Left ventricle myocardium inferior (tissue), 1 donor: ENCODE results near the gene IGIP. TPM values are rescaled to one million over a fixed set of nuclear protein-coding genes. Genes with fewer than 3 reads are reported as not detected.

Source experiments
- DNase-seq: peaks from one replicate; pipeline ENCODE4 v3.0.0-alpha.2; 2020
- H3K27ac ChIP-seq: fragments of 200-600 bp; replicated peaks from 2 replicates; pipeline ENCODE4 v1.8.0; 2021
- H3K27me3 ChIP-seq: fragments of 200-600 bp; 2 replicates; pipeline ENCODE4 v1.8.0; 2021; ENCODE audit warnings: low read depth
- H3K36me3 ChIP-seq: fragments of 200-600 bp; 2 replicates; pipeline ENCODE4 v1.8.0; 2021
- H3K4me1 ChIP-seq: fragments of 200-600 bp; 2 replicates; pipeline ENCODE4 v1.8.0; 2021
- H3K4me3 ChIP-seq: fragments of 200-600 bp; 2 replicates; pipeline ENCODE4 v1.8.0; 2021; ENCODE audit warnings: mild to moderate bottlenecking, moderate library complexity
- H3K9me3 ChIP-seq: fragments of 200-600 bp; replicated peaks from 2 replicates; pipeline ENCODE4 v1.8.0; 2021
- CTCF ChIP-seq: fragments of 200-600 bp; IDR thresholded peaks from 2 replicates; pipeline ENCODE4 v1.8.0; 2021; ENCODE audit warnings: antibody characterized with exemption, mild to moderate bottlenecking, borderline replicate concordance
- intact Hi-C: fragments of 100-400 bp; cut with micrococcal nuclease; formaldehyde crosslinking; loops from one replicate; pipeline ENCODE4 v1.11.0; 2022
- total RNA-seq: library from RNA; stranded (reverse); fragmentation: NEBNext Ultra II Directional; extraction: Animal tissue kit (Norgen Biotek cat#: 25700); gene quantifications from one replicate; pipeline ENCODE4 v1.2.1, GENCODE V29; 2021
- donor health status: DM: no; HTN: yes; CAD: no; lungs with severe emphysema.

Gene IGIP
- total RNA-seq, 1 donor from 2014 or later, result 12.0 TPM

- Histone ChIP-seq H3K4me1 (peaks cover 17% of the 10 kb centered on the region), H3K36me3 (no peaks in the 10 kb centered on the region), H3K27me3 (no peaks in the 10 kb centered on the region), H3K4me3 (no peak overlapping the region), H3K9me3 (no peaks in the 10 kb centered on the region), H3K27ac (no peak overlapping the region)
- peak; percentile 48 for TF ChIP-seq CTCF
- DNase-seq, result no peak
- intact Hi-C loops, result no loop called here
Measured at GRCh38 chr5:140169410-140169809, 43.7 kb downstream of the IGIP start.

GRCh38 chr5:140172483-140172882, 46.7 kb downstream of the IGIP start:
- Histone ChIP-seq H3K4me3 (no peak overlapping the region), H3K27ac (no peak overlapping the region), H3K9me3 (no peaks in the 10 kb centered on the region), H3K27me3 (no peaks in the 10 kb centered on the region), H3K4me1 (peaks cover 33% of the 10 kb centered on the region), H3K36me3 (no peaks in the 10 kb centered on the region)
- intact Hi-C loops, result loop anchor here (10.0 kb wide), 2 partner anchors 62 to 182 kb away; no protein-coding TSS in a partner anchor
- no peak for DNase-seq
- no peak for TF ChIP-seq CTCF

- Histone ChIP-seq H3K9me3 (no peaks in the 10 kb centered on the region), H3K4me1 (peaks cover 48% of the 10 kb centered on the region), H3K4me3 (peak overlapping the region; percentile 89), H3K36me3 (no peaks in the 10 kb centered on the region), H3K27ac (peak overlapping the region; percentile 95), H3K27me3 (no peaks in the 10 kb centered on the region)
- no peak for TF ChIP-seq CTCF
- intact Hi-C loops, result loop anchor here (10.0 kb wide), 2 partner anchors 61 to 181 kb away; no protein-coding TSS in a partner anchor
- DNase-seq, result no peak
Measured at GRCh38 chr5:140174014-140174413, 48.3 kb downstream of the IGIP start.

GRCh38 chr5:140174465-140175366, 49.0 kb downstream of the IGIP start, which contains the start of gene CYSTM1:
Gene CYSTM1, plus strand, starts transcription at chr5:140175188. Its CDS starts 19,278 bp downstream, at chr5:140194466.
- no peaks in the 10 kb centered on the region for H3K27me3 ChIP-seq
- H3K4me3 ChIP-seq, result peak within 1 kb of the TSS; percentile 89
- peak within 1 kb of the TSS; percentile 95 for H3K27ac ChIP-seq
- H3K4me1 ChIP-seq, result peaks cover 49% of the 10 kb centered on the region
- H3K9me3 ChIP-seq, result no peaks in the 10 kb centered on the region
- no peak for TF ChIP-seq CTCF
- intact Hi-C loops, result loop anchor here (10.0 kb wide), 2 partner anchors 60 to 180 kb away; no protein-coding TSS in a partner anchor
- DNase-seq, result peak; percentile 97
- H3K36me3 ChIP-seq, result no peaks in the 10 kb centered on the region

GRCh38 chr5:140175367-140176030, 49.8 kb downstream of the IGIP start:
- TF ChIP-seq CTCF, result peak; percentile 56
- peak; percentile 81 for DNase-seq
- H3K4me3 ChIP-seq, result peak overlapping the region; percentile 89
- no peaks in the 10 kb centered on the region for H3K36me3 ChIP-seq
- peaks cover 57% of the 10 kb centered on the region for H3K4me1 ChIP-seq
- H3K27me3 ChIP-seq, result no peaks in the 10 kb centered on the region
- H3K9me3 ChIP-seq, result no peaks in the 10 kb centered on the region
- H3K27ac ChIP-seq, result peak overlapping the region; percentile 95
- intact Hi-C loops, result loop anchor here (10.0 kb wide), 2 partner anchors 59 to 179 kb away; no protein-coding TSS in a partner anchor
